ENCODE results near the gene COL16A1.

Gene COL16A1

GRCh38 chr1:31665234-31665878 lies 38.5 kb downstream of the COL16A1 start:
- TF ChIP-seq GATA3 (IDR thresholded peaks at IDR 0.05; ENCODE audit: low read depth, low read length) (no peak), GATA2 (IDR thresholded peaks at IDR 0.05; ENCODE audit: low read depth, low read length) (no peak)

GRCh38 chr1:31664528-31664927 lies 39.3 kb downstream of the COL16A1 start:
- TF ChIP-seq GATA3 (IDR thresholded peaks at IDR 0.05; ENCODE audit: low read depth, low read length) (no peak), GATA2 (IDR thresholded peaks at IDR 0.05; ENCODE audit: low read depth, low read length) (no peak)

- no peak for TF ChIP-seq GATA3 (IDR thresholded peaks at IDR 0.05; ENCODE audit: low read depth, low read length)
- TF ChIP-seq GATA2 (IDR thresholded peaks at IDR 0.05; ENCODE audit: low read depth, low read length), result no peak
Observed at GRCh38 chr1:31663622-31664452, 40.0 kb downstream of the COL16A1 start.

GRCh38 chr1:31662463-31662862 lies 41.4 kb downstream of the COL16A1 start:
- TF ChIP-seq GATA3 (IDR thresholded peaks at IDR 0.05; ENCODE audit: low read depth, low read length) (no peak), GATA2 (IDR thresholded peaks at IDR 0.05; ENCODE audit: low read depth, low read length) (no peak)

GRCh38 chr1:31661856-31662255 lies 42.0 kb downstream of the COL16A1 start:
- TF ChIP-seq GATA3 (IDR thresholded peaks at IDR 0.05; ENCODE audit: low read depth, low read length) (no peak), GATA2 (IDR thresholded peaks at IDR 0.05; ENCODE audit: low read depth, low read length) (no peak)

- TF ChIP-seq GATA2 (IDR thresholded peaks at IDR 0.05; ENCODE audit: low read depth, low read length), result no peak
- no peak for TF ChIP-seq GATA3 (IDR thresholded peaks at IDR 0.05; ENCODE audit: low read depth, low read length)
Observed at GRCh38 chr1:31660871-31661455, 42.9 kb downstream of the COL16A1 start.

GRCh38 chr1:31659889-31660288 lies 43.9 kb downstream of the COL16A1 start:
- TF ChIP-seq GATA2 (IDR thresholded peaks at IDR 0.05; ENCODE audit: low read depth, low read length) (no peak), GATA3 (IDR thresholded peaks at IDR 0.05; ENCODE audit: low read depth, low read length) (no peak)

- no peak for TF ChIP-seq GATA3 (IDR thresholded peaks at IDR 0.05; ENCODE audit: low read depth, low read length)
- TF ChIP-seq GATA2 (IDR thresholded peaks at IDR 0.05; ENCODE audit: low read depth, low read length), result no peak
Observed at GRCh38 chr1:31658721-31659120, 45.1 kb downstream of the COL16A1 start.

- TF ChIP-seq GATA2 (IDR thresholded peaks at IDR 0.05; ENCODE audit: low read depth, low read length) (no peak), GATA3 (IDR thresholded peaks at IDR 0.05; ENCODE audit: low read depth, low read length) (no peak)
Observed at GRCh38 chr1:31657972-31658510, 45.8 kb downstream of the COL16A1 start.

GRCh38 chr1:31657020-31657804 lies 46.6 kb downstream of the COL16A1 start:
- TF ChIP-seq GATA2 (IDR thresholded peaks at IDR 0.05; ENCODE audit: low read depth, low read length) (no peak), GATA3 (IDR thresholded peaks at IDR 0.05; ENCODE audit: low read depth, low read length) (no peak)

GRCh38 chr1:31655756-31656155 lies 48.1 kb downstream of the COL16A1 start:
- no peak for TF ChIP-seq GATA2 (IDR thresholded peaks at IDR 0.05; ENCODE audit: low read depth, low read length)
- TF ChIP-seq GATA3 (IDR thresholded peaks at IDR 0.05; ENCODE audit: low read depth, low read length), result no peak

- TF ChIP-seq GATA3 (IDR thresholded peaks at IDR 0.05; ENCODE audit: low read depth, low read length), result no peak
- no peak for TF ChIP-seq GATA2 (IDR thresholded peaks at IDR 0.05; ENCODE audit: low read depth, low read length)
Observed at GRCh38 chr1:31655104-31655503, 48.7 kb downstream of the COL16A1 start.

GRCh38 chr1:31654474-31654776 lies 49.4 kb downstream of the COL16A1 start:
- no peak for TF ChIP-seq GATA2 (IDR thresholded peaks at IDR 0.05; ENCODE audit: low read depth, low read length)
- no peak for TF ChIP-seq GATA3 (IDR thresholded peaks at IDR 0.05; ENCODE audit: low read depth, low read length)

All from SH-SY5Y (cell line).